ENCODE measurements around the gene ZCCHC2.
A peak's percentile ranks its signal among the peaks of the same experiment; 100 is the strongest.

Gene ZCCHC2

DNA sequence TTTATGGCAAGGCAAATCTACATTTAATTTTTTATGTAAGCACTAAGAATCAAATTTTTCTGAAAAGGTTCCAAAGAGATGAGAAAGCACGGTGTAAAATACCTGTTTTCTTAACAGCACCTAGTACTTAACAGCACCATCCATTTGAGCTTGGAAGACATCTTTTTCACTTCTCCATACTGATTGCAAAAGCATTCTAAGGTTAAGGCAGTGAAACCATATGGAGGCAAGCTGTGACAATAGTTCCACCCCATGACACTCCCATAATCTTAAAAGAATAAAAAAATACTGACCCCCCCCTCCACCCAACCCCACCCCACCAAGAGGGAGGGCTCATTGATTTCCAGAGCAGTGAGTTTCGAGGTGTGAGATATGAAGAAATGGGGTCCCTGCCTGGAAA, 60.6 kb downstream of the ZCCHC2 start:
- DNase-seq, result no peak

DNA sequence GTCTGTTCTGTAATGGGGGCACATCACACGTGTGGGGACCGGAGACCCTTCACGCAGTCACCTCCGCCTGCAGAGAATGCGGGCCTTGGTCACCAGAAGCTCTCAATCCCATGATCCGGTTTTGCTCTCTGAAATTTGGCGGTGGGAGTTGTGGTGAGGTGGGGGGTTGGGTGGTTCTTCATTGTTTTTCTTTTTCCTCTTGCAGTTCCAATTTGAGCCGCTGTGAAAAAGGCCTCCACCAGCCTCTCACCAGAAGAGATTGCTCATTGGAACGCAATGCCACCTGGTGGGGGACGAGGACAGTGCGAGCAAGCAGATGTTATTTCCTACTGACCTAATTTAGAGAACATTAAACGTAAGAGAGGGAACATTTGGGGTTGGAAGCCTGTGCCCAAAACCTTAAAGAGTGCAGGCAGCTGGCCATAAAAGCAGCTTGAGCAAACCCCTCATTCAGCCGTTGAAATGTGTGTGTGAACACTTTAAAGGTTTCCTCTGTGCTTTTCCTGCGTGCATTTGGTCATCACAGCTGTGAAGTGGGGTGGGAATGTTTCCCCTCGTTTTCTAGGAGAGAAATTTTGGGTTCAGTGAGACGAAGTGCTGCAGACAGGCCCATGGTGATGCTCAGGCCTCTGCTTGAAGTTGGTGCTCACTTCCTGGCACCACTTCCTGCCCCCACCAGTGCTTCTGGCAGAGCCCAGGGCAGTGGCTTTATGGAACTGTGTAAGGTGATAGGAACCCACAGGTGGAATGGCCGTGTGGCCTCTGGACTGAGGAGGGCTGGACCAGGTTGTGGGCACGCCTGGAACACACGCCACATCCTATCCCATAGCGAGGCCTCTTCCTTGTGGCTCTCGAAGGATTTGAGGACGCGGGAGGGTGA, 61.7 kb downstream of the ZCCHC2 start:
- DNase-seq, result peak; percentile 73

DNA sequence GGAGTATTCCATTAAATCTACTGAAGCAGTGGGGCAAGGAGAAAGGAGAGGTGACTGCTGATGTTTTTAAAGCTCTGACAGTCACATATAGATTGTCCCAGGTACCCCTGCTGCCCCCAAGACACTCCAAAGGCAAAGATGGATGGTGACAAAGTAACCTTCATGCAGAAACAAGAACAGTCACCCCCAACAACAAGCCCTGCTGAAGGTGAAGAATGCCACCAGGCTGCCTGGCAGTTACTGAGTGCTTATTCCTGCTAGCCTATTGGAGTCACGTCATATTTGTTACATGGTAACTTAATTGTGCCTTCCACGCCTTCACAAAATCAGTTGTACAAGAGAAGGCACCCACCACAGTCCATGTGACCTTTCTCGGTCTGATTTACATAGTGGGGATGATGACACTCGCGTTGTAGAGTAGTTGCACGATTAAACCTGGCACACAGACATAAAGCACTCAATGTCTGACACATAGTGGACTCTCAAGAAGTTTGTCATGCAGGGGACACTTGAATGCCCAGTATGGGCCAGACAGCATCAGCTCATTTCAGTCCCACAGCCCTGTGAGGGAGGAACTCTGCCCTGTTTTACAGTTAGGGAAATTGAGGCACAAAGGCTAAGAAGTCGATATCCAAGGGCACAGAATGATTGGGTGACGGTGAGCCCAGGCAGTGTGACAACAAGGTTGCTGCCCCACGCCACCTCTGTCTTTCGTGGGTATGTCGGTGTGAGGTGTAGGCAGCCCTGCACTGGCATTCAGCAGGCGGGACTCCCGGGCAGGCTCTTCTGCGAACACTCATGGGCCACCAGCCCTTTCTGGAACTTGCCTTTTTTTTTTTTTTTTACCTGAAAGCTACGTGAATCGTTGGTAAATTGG, 62.7 kb downstream of the ZCCHC2 start:
- DNase-seq, result no peak

DNA sequence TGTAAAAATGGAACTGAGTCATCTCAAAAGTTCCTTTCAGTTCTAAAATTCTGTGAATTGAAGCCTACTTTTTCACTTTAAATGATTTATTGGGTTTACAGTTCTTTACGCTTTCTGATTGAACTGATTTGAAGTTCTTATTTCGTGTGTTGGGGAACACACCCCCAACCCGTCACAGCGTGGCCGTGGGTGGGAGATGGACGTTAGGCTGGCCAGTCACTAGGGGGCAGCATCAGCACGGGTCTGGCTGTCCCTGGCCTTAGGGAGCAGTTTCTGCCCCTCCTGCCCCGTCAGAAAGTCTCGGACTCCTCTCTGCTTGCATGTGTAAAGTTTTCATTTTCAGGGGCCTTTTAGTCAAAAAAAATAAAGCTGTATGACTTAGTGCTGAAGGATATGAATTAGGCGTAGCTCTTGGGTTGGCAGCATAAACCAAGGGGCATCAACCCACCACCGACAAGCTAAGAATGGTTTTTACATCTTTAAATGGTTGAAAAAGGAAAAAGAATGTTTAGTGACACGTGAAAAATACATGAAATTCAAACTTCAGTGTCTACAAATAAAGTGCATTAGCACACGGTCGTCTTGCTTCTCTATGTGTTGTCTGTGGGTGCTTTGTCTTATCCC, 63.4 kb downstream of the ZCCHC2 start:
- DNase-seq, result peak; percentile 20

DNA sequence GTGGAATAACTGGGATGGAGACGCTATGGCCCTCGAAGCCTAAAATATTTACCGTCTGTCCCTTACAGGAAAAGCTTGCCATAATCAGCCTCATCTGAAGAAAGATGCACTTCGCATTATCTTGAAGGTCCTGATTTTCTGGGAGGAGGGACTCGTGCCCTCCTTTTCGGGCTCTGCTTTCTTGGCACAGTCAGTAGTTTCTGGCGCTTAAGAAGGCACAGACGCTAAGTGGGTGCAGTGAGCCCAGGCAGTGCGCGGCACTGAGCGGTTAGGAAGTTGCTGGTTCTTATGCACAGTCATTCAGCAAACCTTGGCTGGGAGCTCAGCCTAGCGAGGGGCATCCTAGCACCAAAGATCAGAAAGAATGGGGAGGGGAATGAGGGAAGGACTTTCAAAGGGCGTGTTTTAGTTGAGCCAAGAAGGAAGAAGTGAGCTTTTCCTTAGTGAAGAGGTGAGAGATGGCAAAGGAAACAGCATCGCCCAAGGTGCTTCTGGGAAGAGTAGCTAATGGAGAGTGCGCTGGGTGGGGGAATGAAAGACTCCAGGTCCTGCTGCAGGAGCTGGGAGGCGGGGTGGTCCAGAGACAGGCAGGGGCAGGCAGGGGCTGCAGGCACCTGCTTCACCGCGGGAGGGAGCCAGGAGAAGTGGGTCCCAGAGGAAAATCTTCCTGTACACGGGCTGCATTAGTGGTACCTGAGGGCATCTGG, 64.1 kb downstream of the ZCCHC2 start:
- DNase-seq, result no peak

DNA sequence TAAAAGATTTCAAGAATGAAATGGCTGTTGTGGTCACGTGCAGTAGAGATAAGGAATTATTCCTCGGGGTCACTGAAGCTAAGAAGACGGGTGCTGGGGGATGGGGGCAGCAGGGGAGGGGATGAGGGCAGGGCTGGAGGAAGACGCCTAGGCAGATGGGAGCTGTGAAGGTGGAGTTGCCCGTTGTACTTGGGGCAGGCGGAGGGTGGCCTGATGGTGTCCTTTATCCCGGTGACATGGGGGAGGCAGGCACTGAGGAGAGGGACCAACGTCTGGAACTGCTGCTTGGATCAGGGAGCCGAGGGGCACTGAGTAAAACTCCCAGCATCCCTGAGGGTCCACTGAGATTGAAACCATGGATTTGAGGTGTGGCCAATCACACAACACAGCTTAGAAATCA, 64.9 kb downstream of the ZCCHC2 start:
- DNase-seq, result no peak

DNA sequence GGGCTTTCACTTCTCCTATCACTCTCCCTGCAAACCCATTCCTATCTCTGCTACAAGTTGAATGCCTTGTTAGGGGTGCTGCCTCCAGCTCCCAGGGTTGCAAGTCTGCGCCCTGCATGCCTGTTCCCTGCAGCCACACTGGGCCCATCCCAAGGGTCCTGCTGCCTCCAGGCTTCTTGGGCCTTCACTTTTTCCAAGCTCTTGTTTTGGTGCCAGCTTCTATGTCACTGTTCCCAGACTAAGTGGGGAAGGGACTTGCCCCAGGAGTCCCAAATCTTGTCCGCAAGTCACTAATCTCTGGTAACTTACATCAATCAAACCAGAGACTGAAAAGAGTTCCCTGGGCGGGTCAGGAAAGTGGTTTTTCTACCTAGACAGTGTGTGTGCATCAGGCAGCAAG, 65.4 kb downstream of the ZCCHC2 start:
- DNase-seq, result no peak

DNA sequence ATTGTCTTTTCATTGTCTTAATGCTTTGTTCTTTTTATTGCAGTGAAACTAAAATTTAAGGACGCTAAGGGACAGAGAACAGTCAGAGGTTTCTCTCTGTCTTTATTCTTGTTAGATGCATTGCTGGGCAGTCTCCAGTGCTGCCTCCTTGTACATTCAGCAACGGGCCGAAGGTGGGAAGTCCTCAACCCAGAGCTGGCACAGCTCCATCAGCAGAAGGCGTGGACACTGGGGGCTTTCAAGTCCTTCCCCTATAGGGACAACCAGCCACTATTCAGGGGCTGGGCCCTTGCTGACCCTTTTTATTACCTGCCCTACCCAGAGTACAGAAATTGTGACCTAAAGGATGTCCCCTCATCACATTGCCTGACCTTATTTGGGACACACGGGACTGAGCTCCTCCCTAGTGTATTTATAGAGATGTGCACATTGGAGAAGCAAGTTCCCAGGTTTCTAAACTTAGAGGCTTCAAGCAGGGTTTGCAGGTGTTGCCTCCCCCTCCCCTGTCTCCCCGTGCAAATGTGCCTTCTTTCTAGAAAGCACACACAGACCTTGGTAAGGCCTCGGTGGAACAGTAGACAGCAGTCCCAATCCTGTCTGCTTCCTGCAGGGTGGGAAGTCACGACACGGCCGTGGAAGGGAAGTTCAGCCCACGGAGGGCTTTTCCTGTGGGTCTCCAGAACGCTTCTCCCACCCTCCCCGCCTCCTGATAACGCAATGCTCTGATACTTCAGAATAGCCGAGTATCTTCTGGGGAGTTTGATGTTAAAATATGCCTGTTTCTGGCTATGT, 68.2 kb downstream of the ZCCHC2 start:
- no peak for DNase-seq

DNA sequence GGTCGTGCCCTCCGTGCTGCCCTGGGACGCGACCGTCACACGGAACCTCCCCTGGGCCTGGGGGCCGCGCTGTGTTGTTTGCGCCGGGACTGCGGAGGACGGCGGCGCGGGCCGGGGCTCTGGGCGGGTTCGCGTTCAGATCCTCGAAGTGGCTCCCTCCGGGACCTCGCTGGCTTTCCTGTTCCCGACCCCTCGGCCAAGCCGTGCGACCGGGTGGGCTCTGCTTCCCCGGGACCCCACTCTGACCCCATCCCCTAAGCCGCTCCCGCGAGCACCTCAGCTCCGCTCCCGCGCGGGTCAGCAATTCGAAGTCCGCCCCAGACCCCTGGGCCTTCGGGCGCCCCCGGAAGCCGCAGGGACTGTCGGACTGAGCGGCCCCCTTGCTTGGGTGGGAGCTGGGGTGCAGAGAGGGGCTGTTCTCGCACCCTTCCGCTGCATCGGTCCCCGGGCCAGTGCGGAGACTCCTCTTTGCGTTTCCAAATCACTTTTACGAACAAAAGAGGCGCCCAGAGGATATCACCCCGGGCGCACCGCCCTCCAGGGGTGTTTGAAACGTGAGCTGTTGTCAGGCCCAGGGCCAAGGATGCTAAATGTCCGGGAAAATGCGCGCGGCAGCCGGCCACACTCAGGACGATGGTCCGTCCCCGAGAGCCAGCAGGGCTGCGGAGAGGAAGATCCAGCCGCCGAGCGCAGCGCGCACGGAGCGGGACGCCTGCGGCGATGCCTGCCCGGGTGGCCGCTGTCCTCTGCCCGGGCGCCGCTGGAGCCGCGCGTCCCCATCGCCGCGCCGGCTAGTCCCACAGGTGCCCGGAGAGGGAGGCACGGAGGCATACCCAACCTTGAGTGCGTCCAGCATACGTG, 73.5 kb downstream of the ZCCHC2 start:
- DNase-seq, result no peak

DNA sequence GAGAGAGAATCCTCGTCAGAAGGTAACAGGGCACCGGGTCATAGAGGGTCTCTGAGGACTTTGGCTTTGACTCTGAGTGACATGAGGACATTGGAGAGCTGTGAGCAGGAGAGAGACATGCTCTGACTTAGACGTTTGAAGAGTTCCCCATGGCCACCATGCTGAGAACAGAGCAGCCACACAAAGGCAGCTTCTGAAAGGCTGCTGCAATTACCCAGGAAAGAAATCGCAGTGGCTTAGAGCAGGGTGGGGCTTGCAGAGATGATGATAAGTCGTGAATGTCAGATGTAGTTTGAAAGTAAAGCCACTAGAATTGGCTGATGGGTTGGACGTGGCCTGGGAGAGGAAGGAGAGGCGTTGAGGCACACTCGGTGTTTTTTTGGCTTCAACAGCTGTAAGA, 79.0 kb downstream of the ZCCHC2 start:
- DNase-seq, result no peak

DNA sequence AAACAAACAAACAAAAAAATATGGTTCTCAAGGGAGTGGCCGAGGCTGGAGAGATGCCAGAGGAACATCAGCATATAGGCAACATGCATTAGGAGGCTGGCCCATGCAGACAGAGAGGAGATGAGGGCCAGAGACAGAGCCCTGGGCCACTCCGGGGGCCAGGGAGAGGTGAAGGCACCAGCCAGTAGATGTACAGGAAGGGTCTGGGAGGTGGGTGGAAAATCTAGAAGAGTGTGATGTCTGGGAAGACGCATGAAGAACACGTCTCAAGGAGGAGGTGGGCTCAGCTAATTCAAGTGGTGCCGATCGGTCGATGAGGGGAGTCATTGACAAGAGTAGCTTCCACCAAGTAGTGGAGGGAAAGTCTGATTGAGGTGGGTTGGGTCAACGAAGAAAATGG, 79.9 kb downstream of the ZCCHC2 start:
- DNase-seq, result no peak

DNA sequence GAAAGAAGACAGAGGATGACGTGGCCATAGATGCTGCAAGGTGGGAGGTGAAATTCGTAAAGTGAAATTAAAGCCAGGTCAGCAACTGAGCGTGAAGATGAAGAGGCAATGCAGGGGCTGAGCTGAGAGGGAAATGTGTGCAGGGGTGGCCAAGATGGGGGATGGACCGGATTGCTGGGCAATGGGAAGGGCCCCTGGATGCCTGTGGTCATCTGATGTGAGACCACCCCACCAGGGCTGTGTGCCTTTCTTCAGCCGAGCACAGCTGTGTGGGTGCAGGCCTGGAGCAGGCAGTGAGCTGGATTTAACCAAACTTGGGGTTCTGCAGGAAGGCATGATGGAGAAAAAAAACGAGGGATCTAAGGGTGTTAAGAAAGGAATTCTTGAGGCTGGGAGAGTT, 80.4 kb downstream of the ZCCHC2 start:
- no peak for DNase-seq

DNA sequence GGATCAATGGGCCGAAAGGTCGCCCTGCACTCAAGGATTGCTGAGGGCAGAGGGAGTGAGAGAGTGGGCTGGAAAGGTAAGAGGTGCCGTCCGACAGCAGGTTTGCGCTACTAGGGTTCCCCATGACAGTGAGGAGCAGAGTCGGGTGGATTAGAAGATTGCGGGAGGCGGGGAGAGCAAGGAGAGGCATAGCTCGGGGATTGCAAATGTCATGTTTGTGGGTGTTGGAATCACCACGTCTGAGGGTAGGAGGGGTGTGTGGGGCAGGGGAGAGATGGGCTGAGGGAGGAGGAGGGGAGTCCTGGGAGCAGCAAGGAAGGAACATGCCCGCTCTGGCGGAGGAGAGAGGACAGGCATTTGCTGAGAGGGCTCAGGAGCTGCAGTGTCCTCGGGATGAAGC, 81.2 kb downstream of the ZCCHC2 start:
- no peak for DNase-seq

DNA sequence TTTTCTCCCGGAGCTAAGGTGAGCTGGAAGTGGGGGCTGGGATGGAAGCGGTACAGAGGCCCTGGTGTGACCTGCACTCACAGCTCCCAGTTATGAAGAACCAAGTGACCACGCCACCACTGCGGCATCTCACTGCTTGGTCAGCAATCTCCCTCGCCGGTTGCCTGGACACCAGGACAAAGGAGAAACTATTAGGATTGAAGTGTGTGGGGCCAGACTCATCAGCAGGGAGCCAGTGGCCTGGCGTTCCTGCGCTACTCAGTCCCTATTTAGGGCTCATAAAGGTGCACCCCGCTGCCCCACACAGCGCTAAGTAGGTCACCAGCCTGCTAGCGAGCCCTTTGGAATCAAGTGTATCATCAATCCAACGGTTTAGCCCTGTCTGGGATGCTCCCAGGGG, 82.9 kb downstream of the ZCCHC2 start:
- DNase-seq, result no peak

DNA sequence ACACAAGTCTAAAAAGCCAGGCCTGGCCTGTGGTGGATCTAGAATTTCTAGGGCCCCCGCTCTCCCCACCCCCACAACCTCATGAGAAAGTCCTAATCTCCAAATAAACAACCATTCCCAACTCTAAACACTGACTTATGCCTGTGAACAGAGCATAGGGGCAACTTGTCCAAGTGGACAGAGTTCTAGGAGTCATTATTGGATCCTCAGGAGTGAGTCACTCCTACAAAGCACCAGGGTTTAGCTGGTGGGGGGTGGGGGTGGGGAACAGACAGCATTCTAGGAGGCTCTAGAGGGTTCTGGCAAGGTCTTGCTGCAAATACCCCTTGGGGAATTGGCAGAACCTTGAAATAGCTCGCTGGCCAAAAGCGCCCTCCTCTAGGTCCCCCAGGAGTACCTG, 83.3 kb downstream of the ZCCHC2 start:
- no peak for DNase-seq

DNA sequence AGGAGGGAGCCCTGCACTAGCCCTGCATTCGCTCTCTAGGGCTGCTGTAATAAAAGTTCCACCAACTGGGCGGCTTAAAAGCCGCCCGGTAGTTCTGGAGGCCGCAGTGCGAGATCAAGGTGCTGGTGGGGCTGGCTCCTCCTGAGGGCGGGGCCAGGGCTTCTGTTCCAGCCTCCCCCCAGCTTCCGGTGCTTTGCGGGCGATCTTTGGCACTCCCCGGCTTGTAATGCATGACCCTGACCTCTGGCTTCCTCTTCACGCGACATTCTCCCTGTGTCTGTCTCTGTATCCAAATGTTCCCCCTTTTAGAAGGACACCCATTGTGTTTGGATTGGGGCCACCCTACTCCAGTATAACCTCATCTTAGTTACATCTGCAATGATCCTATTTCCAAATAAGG, 84.5 kb downstream of the ZCCHC2 start:
- no peak for DNase-seq

DNA sequence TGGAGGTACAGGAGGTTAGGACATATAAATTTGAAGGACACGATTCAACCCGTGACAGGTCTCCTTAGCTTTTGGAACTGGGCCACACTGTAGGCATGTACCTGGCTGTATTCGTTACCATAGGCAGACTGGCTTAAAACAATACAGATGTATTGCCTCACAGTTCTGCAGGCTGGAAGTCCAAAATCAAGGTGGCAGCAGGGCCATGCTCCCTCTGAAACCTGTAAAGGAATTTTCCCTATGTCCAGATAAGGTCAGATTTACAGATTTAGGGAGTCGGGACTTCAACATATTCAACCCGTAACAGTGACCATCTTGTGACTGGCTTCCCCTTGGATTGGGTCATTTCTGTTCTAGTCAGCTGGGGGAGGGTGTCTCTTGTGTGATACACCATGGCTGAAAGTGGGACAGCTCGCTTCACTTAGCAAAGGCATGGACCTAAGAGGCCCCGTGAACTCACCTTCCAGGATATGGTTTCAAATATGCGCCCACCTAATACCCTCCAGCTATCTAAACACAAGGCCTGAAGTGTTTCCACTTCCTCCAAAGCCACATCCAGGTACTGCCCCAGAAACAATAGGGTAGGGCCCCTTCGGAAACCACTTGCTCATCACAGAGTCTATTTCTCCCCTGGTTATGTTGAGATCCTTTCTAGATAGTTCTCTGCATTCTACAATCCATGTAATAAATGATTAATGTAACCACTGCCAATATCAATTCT, 85.0 kb downstream of the ZCCHC2 start:
- DNase-seq, result no peak

DNA sequence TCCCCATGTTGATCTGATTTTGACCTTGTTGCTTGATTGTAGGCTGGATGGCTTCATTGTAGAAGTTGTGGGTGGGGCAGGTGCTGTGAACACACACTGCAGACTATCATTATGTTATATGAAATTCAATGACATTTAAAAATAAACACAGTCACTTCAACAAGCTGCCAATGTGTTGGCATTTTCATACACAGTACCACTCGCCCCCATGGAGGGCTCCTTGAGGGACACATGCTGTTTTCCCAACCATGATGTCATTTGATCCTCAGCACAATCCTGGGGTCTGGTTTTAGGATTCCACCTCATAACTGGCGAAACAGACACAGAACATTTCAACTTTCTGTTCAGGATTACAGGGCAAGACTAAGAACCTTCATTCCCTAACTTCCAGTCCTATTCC, 86.9 kb downstream of the ZCCHC2 start:
- no peak for DNase-seq

DNA sequence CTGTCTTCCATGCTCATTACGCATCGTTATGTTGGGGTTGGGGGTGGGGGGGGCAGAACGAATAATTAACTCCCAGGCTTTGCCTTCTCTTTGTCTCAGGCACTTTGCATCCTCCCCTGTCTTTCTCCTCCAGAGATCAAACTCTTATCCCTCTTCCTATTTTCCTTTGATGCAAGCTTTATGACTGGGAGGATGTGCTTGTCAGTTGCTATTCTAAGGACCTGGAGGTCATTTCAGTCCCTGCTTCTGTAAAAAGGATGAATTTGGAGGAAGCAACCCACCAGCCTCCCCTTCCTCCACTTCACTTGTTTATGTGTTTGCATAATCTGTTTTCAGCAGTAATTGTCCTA, 87.5 kb downstream of the ZCCHC2 start:
- no peak for DNase-seq

DNA sequence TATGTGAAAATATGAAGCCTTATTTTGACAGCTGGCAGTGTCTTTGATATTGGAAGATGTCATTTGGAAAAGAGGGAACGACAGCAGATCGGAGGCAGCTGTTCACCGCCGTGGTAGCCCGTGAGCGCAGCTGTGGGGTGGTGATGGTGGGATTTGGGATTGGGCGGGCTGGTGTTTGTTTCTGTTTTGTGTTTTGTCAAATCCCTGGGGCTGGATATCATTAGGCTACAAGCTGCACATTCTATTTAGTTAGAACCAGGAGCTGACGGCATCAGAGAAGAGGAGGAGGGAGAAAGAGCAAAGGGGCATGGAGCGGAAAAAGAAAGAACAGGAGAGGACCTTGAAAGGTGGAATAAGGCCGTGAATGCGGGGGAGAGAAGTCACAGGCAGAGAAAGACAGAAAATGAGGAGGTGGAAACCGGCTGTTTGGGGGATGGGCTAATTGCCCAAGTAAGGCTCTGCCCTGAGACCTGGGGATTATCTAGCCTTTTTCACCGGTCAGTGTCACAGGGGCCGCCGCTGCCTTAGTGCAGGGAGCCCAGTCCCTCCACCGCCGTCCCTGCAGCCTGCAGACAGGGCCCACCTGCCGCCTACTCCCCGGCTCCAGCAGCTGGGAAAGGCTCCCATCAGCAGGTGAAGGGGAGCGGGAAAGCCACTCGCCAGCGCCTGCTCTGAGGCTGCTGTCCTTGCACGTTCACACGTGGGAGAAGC, 88.0 kb downstream of the ZCCHC2 start:
- no peak for DNase-seq
